Neuronal stem cell (in vitro differentiated cells): ENCODE measurements around the gene DUSP10.

Experiments
- DNase-seq: peaks from one replicate; pipeline ENCODE4 v3.0.0-alpha.2; 2013; ENCODE audit warnings: low spot score
- H2AFZ ChIP-seq: one replicate; pipeline ENCODE4 v1.6.1; 2013; ENCODE audit warnings: mild to moderate bottlenecking, low read length, inconsistent platforms
- H2AK5ac ChIP-seq: 2 replicates; pipeline ENCODE4 v1.6.1; 2013; ENCODE audit warnings: low read depth, mild to moderate bottlenecking, inconsistent platforms, low read length, moderate library complexity, mixed read lengths
- H2BK120ac ChIP-seq: 2 replicates; pipeline ENCODE4 v1.6.1; 2013; ENCODE audit warnings: low read depth, mild to moderate bottlenecking, inconsistent platforms, low read length, moderate library complexity, mixed read lengths
- H2BK12ac ChIP-seq: one replicate; pipeline ENCODE4 v1.6.1; 2013; ENCODE audit warnings: low read length, inconsistent platforms
- H2BK15ac ChIP-seq: 2 replicates; pipeline ENCODE4 v1.6.1; 2013; ENCODE audit warnings: mild to moderate bottlenecking, low read length, inconsistent platforms, mixed read lengths
- H2BK5ac ChIP-seq: one replicate; pipeline ENCODE4 v1.6.1; 2013; ENCODE audit warnings: inconsistent platforms, mild to moderate bottlenecking, low read length, moderate library complexity
- H3K14ac ChIP-seq: one replicate; pipeline ENCODE4 v1.6.1; 2013; ENCODE audit warnings: low read length, inconsistent platforms
- H3K18ac ChIP-seq: 2 replicates; pipeline ENCODE4 v1.6.1; 2013; ENCODE audit warnings: low read length, inconsistent platforms
- H3K23ac ChIP-seq: 2 replicates; pipeline ENCODE4 v1.6.1; 2013; ENCODE audit warnings: low read depth, mild to moderate bottlenecking, mixed read lengths, low read length, inconsistent platforms; ENCODE audit not compliant: poor library complexity
- H3K27ac ChIP-seq: replicated peaks from 3 replicates; pipeline ENCODE4 v1.5.1; 2013; ENCODE audit warnings: low read length, inconsistent platforms
- H3K27me3 ChIP-seq, 3 experiments: 2 replicates each; pipeline ENCODE4 v1.6.1; 2013; ENCODE audit warnings: low read length in 3 of 3, mild to moderate bottlenecking in 2 of 3, inconsistent platforms in 1 of 3, low read depth in 1 of 3, mixed read lengths in 1 of 3, moderate library complexity in 1 of 3; ENCODE audit not compliant: control insufficient read depth in 3 of 3, insufficient read depth in 3 of 3
- H3K36me3 ChIP-seq, 2 donors: replicated peaks in 1 of 2; 2 replicates each; pipeline ENCODE4 v1.6.1; 2013; ENCODE audit warnings: low read length in 2 of 2; ENCODE audit not compliant: control insufficient read depth in 2 of 2, insufficient read depth in 2 of 2
- H3K4ac ChIP-seq: 2 replicates; pipeline ENCODE4 v1.6.1; 2013; ENCODE audit warnings: inconsistent platforms, mild to moderate bottlenecking, low read length, moderate library complexity
- H3K4me1 ChIP-seq, 2 donors: 1 replicate in 1 of 2; 2 replicates in 1 of 2; pipeline ENCODE4 v1.6.1; 2013; ENCODE audit warnings: low read length in 2 of 2, low read depth in 1 of 2; ENCODE audit not compliant: control insufficient read depth in 2 of 2, insufficient read depth in 1 of 2
- H3K4me2 ChIP-seq: one replicate; pipeline ENCODE4 v1.6.1; 2013; ENCODE audit warnings: mild to moderate bottlenecking, low read length, inconsistent platforms; ENCODE audit not compliant: insufficient read depth, poor library complexity, severe bottlenecking
- H3K4me3 ChIP-seq, 2 donors: 2 replicates each; pipeline ENCODE4 v1.5.1; 2013; ENCODE audit warnings: low read length in 2 of 2, mild to moderate bottlenecking in 2 of 2, inconsistent platforms in 1 of 2, moderate library complexity in 1 of 2
- H3K79me1 ChIP-seq: one replicate; pipeline ENCODE4 v1.6.1; 2013; ENCODE audit warnings: low read depth, mild to moderate bottlenecking, inconsistent platforms, low read length, moderate library complexity
- H3K9ac ChIP-seq: one replicate; pipeline ENCODE4 v1.6.1; 2013; ENCODE audit warnings: mild to moderate bottlenecking, low read depth, low read length, inconsistent platforms; ENCODE audit not compliant: poor library complexity
- H3K9me3 ChIP-seq, 2 donors: replicated peaks in 1 of 2; 2 replicates each; pipeline versions ENCODE3 to v1.6.1; 2013; ENCODE audit warnings: low read length in 2 of 2, mild to moderate bottlenecking in 2 of 2, inconsistent platforms in 1 of 2, low read depth in 1 of 2, mixed read lengths in 1 of 2, moderate library complexity in 1 of 2; ENCODE audit not compliant: control insufficient read depth in 2 of 2, insufficient read depth in 1 of 2
- H4K8ac ChIP-seq: one replicate; pipeline ENCODE4 v1.6.1; 2013; ENCODE audit warnings: low read depth, mild to moderate bottlenecking, inconsistent platforms, low read length, moderate library complexity
- H4K91ac ChIP-seq: one replicate; pipeline ENCODE4 v1.6.1; 2013; ENCODE audit warnings: low read length, low read depth, mild to moderate bottlenecking, inconsistent platforms; ENCODE audit not compliant: poor library complexity
- WGBS, 2 donors: extraction: QIAGEN DNeasy Blood & Tissue Kit; methylation state at CpG; one replicate each; pipeline ENCODE4 v1.1.7; 2013; ENCODE audit warnings: missing lambda C conversion rate in 2 of 2, mixed read lengths in 1 of 2; ENCODE audit not compliant: insufficient read length in 2 of 2, insufficient replicate concordance in 1 of 2; ENCODE audit errors: extremely low coverage in 2 of 2; 5-methylcytosine and 5-hydroxymethylcytosine counted together

DUSP10 gene

DNA sequence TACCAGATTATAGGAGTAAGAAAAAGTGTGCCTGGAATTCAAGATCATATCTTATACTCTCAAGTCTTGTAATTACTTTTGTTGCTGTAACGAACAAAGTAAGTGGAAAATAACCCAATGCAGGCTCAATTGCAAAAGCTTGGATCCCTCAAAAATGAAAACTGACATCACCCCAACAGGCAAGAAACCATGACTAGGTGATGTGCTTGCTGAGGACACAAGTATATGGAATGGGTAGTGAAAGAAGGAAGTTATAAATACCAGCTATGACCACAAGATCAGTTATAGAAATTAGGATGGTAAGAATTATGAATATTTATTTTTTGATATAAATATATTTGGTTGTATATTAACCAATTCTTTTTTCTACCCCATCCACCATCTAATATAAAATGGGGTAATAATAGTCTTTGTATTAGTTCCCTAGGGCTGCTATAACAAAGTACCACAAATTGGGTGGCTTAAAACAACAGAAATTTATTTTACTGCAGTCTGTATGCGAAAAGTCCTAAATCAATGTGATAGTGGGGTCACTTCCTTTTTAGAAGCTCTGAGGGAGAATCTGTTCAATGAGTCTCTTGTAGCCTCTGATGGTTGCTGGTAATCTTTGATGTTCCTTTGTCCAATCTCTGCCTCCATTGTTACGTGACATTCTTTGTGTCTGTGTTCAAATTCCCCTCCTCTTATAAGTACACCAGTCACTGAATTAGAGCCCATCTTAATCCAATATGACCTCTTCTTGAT, 45.0 kb downstream of the DUSP10 start:
- no peak overlapping the region for H2AK5ac ChIP-seq
- no peak overlapping the region for H3K14ac ChIP-seq
- no peak overlapping the region for H2BK120ac ChIP-seq
- H3K4me3 ChIP-seq: no peak overlapping the region
- no peak overlapping the region for H3K4ac ChIP-seq
- H3K4me2 ChIP-seq: no peak overlapping the region
- no peak overlapping the region for H3K23ac ChIP-seq
- no peak overlapping the region for H4K91ac ChIP-seq
- H2BK15ac ChIP-seq: no peak overlapping the region
- H3K27me3 ChIP-seq: no peaks in the 10 kb centered on the region
- H3K4me1 ChIP-seq: no peaks in the 10 kb centered on the region
- no peak overlapping the region for H3K27ac ChIP-seq
- H2BK5ac ChIP-seq: no peak overlapping the region
- no peaks in the 10 kb centered on the region for H3K79me1 ChIP-seq
- H2AFZ ChIP-seq: no peak overlapping the region
- H4K8ac ChIP-seq: no peak overlapping the region
- H3K9ac ChIP-seq: no peak overlapping the region
- no peak overlapping the region for H2BK12ac ChIP-seq
- no peaks in the 10 kb centered on the region for H3K9me3 ChIP-seq
- WGBS, 2 donors: no CpG with 5 or more reads among the region's 3 CpGs
- no peaks in the 10 kb centered on the region for H3K36me3 ChIP-seq
- DNase-seq: no peak
- no peak overlapping the region for H3K18ac ChIP-seq

DNA sequence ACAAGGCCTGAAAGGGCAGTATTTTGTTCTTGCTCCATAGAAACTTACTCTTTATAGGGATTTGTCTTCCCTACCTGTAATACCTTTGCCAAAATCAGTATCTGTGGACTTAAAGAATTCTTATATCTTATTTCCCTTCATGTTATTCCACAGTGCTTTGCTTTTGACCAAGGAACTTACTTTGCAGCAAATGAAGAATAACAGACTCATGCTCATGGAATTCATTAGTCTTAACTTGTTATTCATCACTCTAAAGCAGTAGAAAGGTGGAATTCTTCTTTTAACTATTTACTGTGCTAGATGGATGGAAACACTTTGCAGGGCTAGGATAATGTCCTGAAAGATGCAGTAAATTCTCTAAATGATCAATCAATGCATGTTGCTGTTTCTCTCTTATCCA, 45.9 kb downstream of the DUSP10 start:
- Histone ChIP-seq H2BK12ac (no peak overlapping the region), H3K36me3 (no peaks in the 10 kb centered on the region), H3K9ac (no peak overlapping the region), H4K91ac (no peak overlapping the region), H3K4me1 (no peaks in the 10 kb centered on the region), H3K4me3 (no peak overlapping the region), H3K23ac (no peak overlapping the region), H4K8ac (no peak overlapping the region), H3K27me3 (no peaks in the 10 kb centered on the region), H3K4ac (no peak overlapping the region), H3K14ac (no peak overlapping the region), H2AFZ (no peak overlapping the region), H2BK5ac (no peak overlapping the region), H3K27ac (no peak overlapping the region), H3K4me2 (no peak overlapping the region), H3K79me1 (no peaks in the 10 kb centered on the region), H3K9me3 (no peaks in the 10 kb centered on the region), H3K18ac (no peak overlapping the region), H2BK120ac (no peak overlapping the region), H2BK15ac (no peak overlapping the region), H2AK5ac (no peak overlapping the region)
- DNase-seq: no peak

DNA sequence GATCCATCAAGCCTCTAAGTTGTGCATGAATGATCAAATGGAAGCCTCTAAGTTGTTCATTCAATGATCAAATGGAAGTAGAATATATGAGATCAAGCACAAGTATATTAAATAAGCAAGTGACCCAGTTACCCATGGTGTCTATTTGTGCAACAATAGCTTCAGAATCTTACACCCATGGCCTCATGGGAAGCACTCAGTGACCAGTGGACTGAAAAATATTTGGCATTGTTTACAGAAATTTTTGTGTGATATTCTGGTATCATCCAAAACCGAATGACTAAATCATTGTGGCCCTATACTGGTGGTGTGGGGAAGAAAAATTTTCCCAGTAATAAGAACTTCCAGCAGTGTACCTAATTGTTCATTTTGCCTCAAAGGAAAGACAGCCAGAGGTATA, 46.6 kb downstream of the DUSP10 start:
- H2BK12ac ChIP-seq: no peak overlapping the region
- H2BK15ac ChIP-seq: no peak overlapping the region
- no peaks in the 10 kb centered on the region for H3K79me1 ChIP-seq
- H3K4me2 ChIP-seq: no peak overlapping the region
- no peak overlapping the region for H3K18ac ChIP-seq
- no peak overlapping the region for H3K14ac ChIP-seq
- no peaks in the 10 kb centered on the region for H3K4me1 ChIP-seq
- no peak overlapping the region for H4K91ac ChIP-seq
- no peak overlapping the region for H3K4me3 ChIP-seq
- no peak overlapping the region for H3K23ac ChIP-seq
- H3K9me3 ChIP-seq: no peaks in the 10 kb centered on the region
- H2BK5ac ChIP-seq: no peak overlapping the region
- H2AFZ ChIP-seq: no peak overlapping the region
- no peak overlapping the region for H4K8ac ChIP-seq
- H2AK5ac ChIP-seq: no peak overlapping the region
- DNase-seq: no peak
- no peak overlapping the region for H2BK120ac ChIP-seq
- WGBS, 2 donors: no CpG with 5 or more reads among the region's 1 CpG
- no peak overlapping the region for H3K4ac ChIP-seq
- H3K27me3 ChIP-seq: no peaks in the 10 kb centered on the region
- no peaks in the 10 kb centered on the region for H3K36me3 ChIP-seq
- no peak overlapping the region for H3K9ac ChIP-seq
- no peak overlapping the region for H3K27ac ChIP-seq

DNA sequence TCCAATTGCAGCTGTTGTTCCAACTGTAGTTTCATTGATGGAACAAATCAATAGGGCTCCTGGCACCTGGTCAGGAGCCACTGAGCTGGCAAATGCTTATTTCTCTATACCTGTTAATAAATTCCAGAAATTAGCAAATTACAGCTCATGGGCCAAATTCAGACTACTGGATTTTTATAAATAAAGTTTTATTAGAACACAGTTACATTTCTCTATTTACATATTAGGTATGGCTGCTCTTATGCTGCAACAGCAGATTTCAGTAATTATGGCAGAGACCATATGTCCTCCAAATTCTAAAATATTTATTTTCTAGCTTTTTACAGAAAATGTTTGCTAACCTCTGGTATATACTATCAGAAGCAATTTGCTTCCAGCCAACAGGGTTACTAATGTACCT, 47.8 kb downstream of the DUSP10 start:
- no peak for DNase-seq
- no peaks in the 10 kb centered on the region for H3K27me3 ChIP-seq
- no peak overlapping the region for H2AK5ac ChIP-seq
- H2BK12ac ChIP-seq: no peak overlapping the region
- no peak overlapping the region for H3K4me3 ChIP-seq
- no peak overlapping the region for H3K18ac ChIP-seq
- no peak overlapping the region for H2BK5ac ChIP-seq
- no peaks in the 10 kb centered on the region for H3K79me1 ChIP-seq
- H3K9ac ChIP-seq: no peak overlapping the region
- no peaks in the 10 kb centered on the region for H3K4me1 ChIP-seq
- H3K36me3 ChIP-seq: no peaks in the 10 kb centered on the region
- H2AFZ ChIP-seq: no peak overlapping the region
- H3K14ac ChIP-seq: no peak overlapping the region
- H4K91ac ChIP-seq: no peak overlapping the region
- H3K23ac ChIP-seq: no peak overlapping the region
- no peak overlapping the region for H2BK15ac ChIP-seq
- no peak overlapping the region for H3K4ac ChIP-seq
- no peak overlapping the region for H4K8ac ChIP-seq
- H3K4me2 ChIP-seq: no peak overlapping the region
- no peak overlapping the region for H3K27ac ChIP-seq
- H3K9me3 ChIP-seq: no peaks in the 10 kb centered on the region
- H2BK120ac ChIP-seq: no peak overlapping the region
